H1 (cell line): ENCODE measurements around the gene TNFAIP8. TPM values are rescaled to one million over a fixed set of nuclear protein-coding genes. Genes with fewer than 3 reads are reported as not detected.

Experiments used
- CTCF ChIA-PET: fragments of 300-600 bp; sonication (Branson Sonifier 250); formaldehyde crosslinking; loops from one replicate; lab custom pipeline; 2021; ENCODE audit not compliant: partially characterized antibody; lab: Charles Lee
- POLR2A ChIA-PET: fragments of 300-600 bp; sonication (Branson Sonifier 250); formaldehyde crosslinking; loops from one replicate; lab custom pipeline; 2021; ENCODE audit warnings: inconsistent platforms; ENCODE audit not compliant: partially characterized antibody; lab: Charles Lee
- DNase-seq, 2 experiments: peaks; one replicate each; pipeline versions ENCODE4 v3.0.0 to v3.0.0-alpha.2; 2010 to 2022; ENCODE audit warnings: low spot score in 2 of 2, low read depth in 1 of 2, mixed read lengths in 1 of 2
- FAIRE-seq: peaks from 2 replicates; lab custom pipeline; 2011; peaks lifted over from hg19 to GRCh38; lab: Jason Lieb, UNC
- H2AFZ ChIP-seq: 2 replicates; pipeline ENCODE4 v1.8.1; 2012; ENCODE audit warnings: low read length, inconsistent platforms
- H2AK5ac ChIP-seq: 2 replicates; pipeline ENCODE4 v1.6.1; 2013; ENCODE audit warnings: low read depth, low read length
- H2BK120ac ChIP-seq: replicated peaks from 2 replicates; pipeline ENCODE3; 2013; ENCODE audit warnings: low read depth, low read length, inconsistent platforms
- H2BK12ac ChIP-seq: 2 replicates; pipeline ENCODE4 v1.6.1; 2013; ENCODE audit warnings: low read depth, low read length
- H2BK15ac ChIP-seq: 2 replicates; pipeline ENCODE4 v1.6.1; 2013; ENCODE audit warnings: low read length
- H2BK20ac ChIP-seq: 2 replicates; pipeline ENCODE4 v1.6.1; 2013; ENCODE audit warnings: low read length
- H2BK5ac ChIP-seq: 2 replicates; pipeline ENCODE4 v1.6.1; 2013; ENCODE audit warnings: low read depth, low read length
- H3K14ac ChIP-seq: 2 replicates; pipeline ENCODE4 v1.6.1; 2013; ENCODE audit warnings: inconsistent platforms; ENCODE audit not compliant: insufficient read length
- H3K18ac ChIP-seq: 2 replicates; pipeline ENCODE4 v1.6.1; 2013; ENCODE audit warnings: low read length; ENCODE audit errors: extremely low read depth
- H3K23ac ChIP-seq: 2 replicates; pipeline ENCODE4 v1.6.1; 2013; ENCODE audit warnings: inconsistent platforms; ENCODE audit not compliant: insufficient read length
- H3K23me2 ChIP-seq: 2 replicates; pipeline ENCODE4 v1.6.1; 2013; ENCODE audit warnings: low read depth, low read length
- H3K27ac ChIP-seq: 2 replicates; pipeline ENCODE4 v1.6.1; 2011; ENCODE audit warnings: low read depth, low read length, inconsistent platforms
- H3K27me3 ChIP-seq, 4 experiments: replicated peaks in 1 of 4; 1 replicate in 1 of 4; 2 replicates in 3 of 4; pipeline versions ENCODE4 v1.6.1 to v1.8.1; 2011 to 2013; ENCODE audit warnings: low read length in 3 of 4, mild to moderate bottlenecking in 3 of 4, inconsistent platforms in 2 of 4, mixed read lengths in 2 of 4, moderate library complexity in 1 of 4; ENCODE audit not compliant: control insufficient read depth in 3 of 4, insufficient read depth in 3 of 4; ENCODE audit errors: extremely low read depth in 1 of 4
- H3K36me3 ChIP-seq, 4 experiments: 2 replicates each; pipeline versions ENCODE4 v1.6.1 to v1.8.1; 2011 to 2013; ENCODE audit warnings: mild to moderate bottlenecking in 4 of 4, low read length in 3 of 4, moderate library complexity in 2 of 4, control low read depth in 1 of 4, inconsistent platforms in 1 of 4; ENCODE audit not compliant: insufficient read depth in 4 of 4, control insufficient read depth in 2 of 4
- H3K4ac ChIP-seq: replicated peaks from 2 replicates; pipeline ENCODE3; 2013; ENCODE audit warnings: low read length, low read depth, mixed read lengths, inconsistent platforms; ENCODE audit not compliant: insufficient read length
- H3K4me1 ChIP-seq, 4 experiments: replicated peaks in 1 of 4; 1 replicate in 1 of 4; 2 replicates in 3 of 4; pipeline versions ENCODE4 v1.6.1 to v1.8.1; 2011 to 2013; ENCODE audit warnings: low read length in 3 of 4, inconsistent platforms in 2 of 4, mixed read lengths in 1 of 4; ENCODE audit not compliant: insufficient read depth in 4 of 4, control insufficient read depth in 3 of 4
- H3K4me2 ChIP-seq, 2 experiments: 2 replicates each; pipeline versions ENCODE4 v1.6.1 to v1.8.1; 2011 to 2013; ENCODE audit warnings: low read depth in 2 of 2, low read length in 2 of 2, control low read depth in 1 of 2, inconsistent platforms in 1 of 2, mild to moderate bottlenecking in 1 of 2; ENCODE audit not compliant: insufficient read depth in 1 of 2
- H3K4me3 ChIP-seq, 4 experiments: fragments of 200-600, 300-600 bp in 1 of 4; sonication (generic), shearing (Covaris generic), sonication (Bioruptor Twin) in 1 of 4; 2 replicates each; pipeline versions ENCODE4 v1.5.1 to v1.8.1; 2011 to 2016; ENCODE audit warnings: low read length in 4 of 4, low read depth in 3 of 4, control low read depth in 2 of 4, inconsistent platforms in 2 of 4, mild to moderate bottlenecking in 2 of 4, mixed read lengths in 1 of 4, moderate library complexity in 1 of 4; ENCODE audit not compliant: insufficient read depth in 2 of 4; ENCODE audit errors: extremely low read depth in 1 of 4
- H3K56ac ChIP-seq: replicated peaks from 2 replicates; pipeline ENCODE3; 2013; ENCODE audit warnings: low read depth, mild to moderate bottlenecking, mixed read lengths, low read length, inconsistent platforms; ENCODE audit not compliant: insufficient read length
- H3K79me1 ChIP-seq: 2 replicates; pipeline ENCODE4 v1.6.1; 2013; ENCODE audit warnings: low read depth, low read length, control low read depth
- H3K79me2 ChIP-seq, 2 experiments: 2 replicates each; pipeline versions ENCODE4 v1.6.1 to v1.8.1; 2012 to 2013; ENCODE audit warnings: low read length in 2 of 2, mild to moderate bottlenecking in 2 of 2, inconsistent platforms in 1 of 2; ENCODE audit not compliant: insufficient read depth in 2 of 2, control insufficient read depth in 1 of 2
- H3K9ac ChIP-seq, 4 experiments: replicated peaks in 1 of 4; 1 replicate in 1 of 4; 2 replicates in 3 of 4; pipeline versions ENCODE4 v1.6.1 to v1.8.1; 2011 to 2013; ENCODE audit warnings: low read depth in 3 of 4, low read length in 3 of 4, control low read depth in 2 of 4, mild to moderate bottlenecking in 2 of 4, moderate library complexity in 2 of 4, inconsistent platforms in 1 of 4; ENCODE audit errors: extremely low read depth in 1 of 4
- H3K9me3 ChIP-seq, 2 experiments: 2 replicates each; pipeline versions ENCODE4 v1.6.1 to v1.8.1; 2012 to 2013; ENCODE audit warnings: mild to moderate bottlenecking in 2 of 2, moderate library complexity in 2 of 2, control low read depth in 1 of 2, inconsistent platforms in 1 of 2, low read depth in 1 of 2, low read length in 1 of 2, mixed read lengths in 1 of 2; ENCODE audit not compliant: insufficient read depth in 2 of 2
- H4K20me1 ChIP-seq, 2 experiments: replicated peaks in 1 of 2; 2 replicates each; pipeline versions ENCODE3 to v1.8.1; 2011 to 2013; ENCODE audit warnings: inconsistent platforms in 2 of 2, low read length in 2 of 2, mild to moderate bottlenecking in 1 of 2; ENCODE audit not compliant: insufficient read depth in 2 of 2, control insufficient read depth in 1 of 2
- H4K5ac ChIP-seq: 2 replicates; pipeline ENCODE4 v1.6.1; 2013; ENCODE audit warnings: low read length, low read depth, mixed read lengths, inconsistent platforms; ENCODE audit not compliant: insufficient read length
- H4K8ac ChIP-seq: 2 replicates; pipeline ENCODE4 v1.8.0; 2013; ENCODE audit warnings: mild to moderate bottlenecking, moderate library complexity, low read length, inconsistent platforms; ENCODE audit not compliant: insufficient read depth; ENCODE audit errors: extremely low read depth
- H4K91ac ChIP-seq: replicated peaks from 2 replicates; pipeline ENCODE3; 2013; ENCODE audit warnings: low read length, mixed read lengths, inconsistent platforms; ENCODE audit not compliant: insufficient read length
- ATF2 ChIP-seq: IDR thresholded peaks from 2 replicates; pipeline ENCODE4 v1.6.1; 2012; ENCODE audit warnings: low read length, inconsistent platforms
- CREB1 ChIP-seq: IDR thresholded peaks from 2 replicates; pipeline ENCODE4 v1.6.1; 2012; ENCODE audit warnings: inconsistent platforms
- EGR1 ChIP-seq: IDR thresholded peaks from 2 replicates; pipeline ENCODE4 v1.6.1; 2011; ENCODE audit warnings: low read depth, low read length, borderline replicate concordance
- EZH2 ChIP-seq: fragments of 200-600 bp; sonication (generic); IDR thresholded peaks from 2 replicates; pipeline ENCODE4 v1.7.1; 2012; ENCODE audit warnings: low read depth, mild to moderate bottlenecking, moderate library complexity, low read length, inconsistent platforms; ENCODE audit not compliant: severe bottlenecking
- HDAC6 ChIP-seq: IDR thresholded peaks from one replicate; pipeline ENCODE4 v1.7.1; 2012; ENCODE audit warnings: low read depth, mild to moderate bottlenecking, inconsistent platforms, low read length, moderate library complexity
- JUN ChIP-seq: IDR thresholded peaks from 2 replicates; pipeline ENCODE4 v1.6.1; 2011; ENCODE audit warnings: low read depth, mild to moderate bottlenecking, improper control_type of control experiment, low read length
- POLR2AphosphoS5 ChIP-seq: IDR thresholded peaks from 2 replicates; pipeline ENCODE4 v1.6.1; 2011; ENCODE audit warnings: low read depth, low read length
- RBBP5 ChIP-seq: IDR thresholded peaks from 2 replicates; pipeline ENCODE4 v1.7.1; 2012; ENCODE audit warnings: low read depth, mild to moderate bottlenecking, inconsistent platforms, low read length, moderate library complexity, borderline replicate concordance
- RFX5 ChIP-seq: IDR thresholded peaks from 2 replicates; pipeline ENCODE4 v1.6.1; 2011; ENCODE audit warnings: low read depth, low read length, improper control_type of control experiment, borderline replicate concordance
- RNF2 ChIP-seq: fragments of 200-900, 300-1000 bp; sonication (generic); IDR thresholded peaks from 2 replicates; pipeline ENCODE4 v1.7.1; 2016; ENCODE audit warnings: borderline replicate concordance, low read depth, mild to moderate bottlenecking, antibody characterized with exemption, low read length; ENCODE audit not compliant: poor library complexity, severe bottlenecking; ENCODE audit errors: missing control alignments
- RXRA ChIP-seq: IDR thresholded peaks from 2 replicates; pipeline ENCODE4 v1.6.1; 2011; ENCODE audit warnings: low read depth, mild to moderate bottlenecking, low read length, moderate library complexity; ENCODE audit not compliant: insufficient read depth
- SIRT6 ChIP-seq: IDR thresholded peaks from one replicate; pipeline ENCODE4 v1.7.1; 2012; ENCODE audit warnings: low read length, inconsistent platforms
- TAF1 ChIP-seq: IDR thresholded peaks from 2 replicates; pipeline ENCODE4 v1.6.1; 2011; ENCODE audit warnings: mild to moderate bottlenecking, low read depth, low read length
- WGBS, 2 experiments: shearing (Covaris generic) in 1 of 2; methylation state at CpG; one replicate each; pipeline versions ENCODE4 v1.1.6 to v1.1.7; 2013 to 2015; ENCODE audit warnings: low lambda C conversion rate in 2 of 2, mixed read lengths in 2 of 2, inconsistent platforms in 1 of 2, low coverage in 1 of 2, missing lambda C conversion rate in 1 of 2; ENCODE audit not compliant: insufficient replicate concordance in 2 of 2, insufficient coverage in 1 of 2, insufficient read length in 1 of 2; ENCODE audit errors: extremely low coverage in 1 of 2, missing lambda C conversion rate in 1 of 2; 5-methylcytosine and 5-hydroxymethylcytosine counted together
- polyA plus RNA-seq, 7 experiments: library from polyadenylated mRNA; depleted of rRNA in 3 of 7; stranded (reverse) in 5 of 7; unstranded in 2 of 7; fragments of >200 nt in 5 of 7; fragments of 200-250 nt in 2 of 7; gene quantifications; 1 replicate in 5 of 7; 2 replicates in 1 of 7; 4 replicates in 1 of 7; pipeline versions ENCODE4 v1.2.1 to v1.2.3, GENCODE V29; 2011 to 2013; ENCODE audit warnings: missing spikeins in 2 of 7, mixed read lengths in 2 of 7
- total RNA-seq: library from RNA; stranded (reverse); fragmentation: NEBNext Ultra II Directional; extraction: Animal tissue kit (Norgen Biotek cat#: 25700); gene quantifications from 2 replicates; pipeline ENCODE4 v1.2.1, GENCODE V29; 2021

The TNFAIP8 gene
- total and polyA plus RNA-seq, 2 of the 8 experiments (the other 6 are each of a cell fraction or from before 2014, with no cell fraction given) = 12.4 to 19.3 TPM

GRCh38 chr5:119332978-119333401 is 22.8 kb upstream of the TNFAIP8 start:
- POLR2A ChIA-PET = no interaction called here
- TF ChIP-seq CREB1 = no peak
- no peak for TF ChIP-seq ATF2
- TF ChIP-seq POLR2AphosphoS5 = no peak
- TF ChIP-seq EGR1 = no peak
- TF ChIP-seq RXRA = no peak
- TF ChIP-seq TAF1 = no peak
- TF ChIP-seq EZH2 = no peak
- TF ChIP-seq JUN = no peak
- no peak for TF ChIP-seq HDAC6
- no peak for TF ChIP-seq RFX5
- TF ChIP-seq RNF2 = no peak
- no peak for TF ChIP-seq RBBP5
- no peak for TF ChIP-seq SIRT6

More at GRCh38 chr5:119332978-119333401, 22.8 kb upstream of the TNFAIP8 start:
- Histone ChIP-seq H3K79me2 (no peaks in the 10 kb centered on the region), H4K8ac (no peak overlapping the region), H3K9me3 (no peaks in the 10 kb centered on the region), H4K91ac (no peak overlapping the region), H3K79me1 (no peaks in the 10 kb centered on the region; the same call in 1 of the 2 replicates), H3K4me2 (no peak overlapping the region), H2BK120ac (no peak overlapping the region), H3K9ac (no peak overlapping the region), H4K5ac (no peak overlapping the region), H2BK15ac (no peak overlapping the region), H3K4me3 (no peak overlapping the region), H3K27ac (no peak overlapping the region), H2AK5ac (no peak overlapping the region), H2BK5ac (no peak overlapping the region), H2BK12ac (no peak overlapping the region), H3K36me3 (no peaks in the 10 kb centered on the region), H3K27me3 (no peaks in the 10 kb centered on the region), H3K23ac (no peak overlapping the region), H3K23me2 (no peaks in the 10 kb centered on the region), H3K14ac (no peak overlapping the region), H3K56ac (no peak overlapping the region), H3K4ac (no peak overlapping the region), H3K18ac (no peak overlapping the region), H2AFZ (no peak overlapping the region), H2BK20ac (no peak overlapping the region), H4K20me1 (no peaks in the 10 kb centered on the region), H3K4me1 (peaks cover 0 to 10% (median 5%) of the 10 kb centered on the region in 4 experiments)
- 87% methylated on average over 4 of the region's 4 CpGs; no CpG with 5 or more reads in 1 of the 2 experiments for WGBS, 2 experiments
- CTCF ChIA-PET = interaction anchor here (1.7 to 5.2 kb wide), 2 partner anchors 10 to 17 kb away, joined by 3 to 19 read pairs; no protein-coding TSS in a partner anchor
- no peak for DNase-seq
- FAIRE-seq = no peak
